ENCODE data around the gene CDK14.

DNA sequence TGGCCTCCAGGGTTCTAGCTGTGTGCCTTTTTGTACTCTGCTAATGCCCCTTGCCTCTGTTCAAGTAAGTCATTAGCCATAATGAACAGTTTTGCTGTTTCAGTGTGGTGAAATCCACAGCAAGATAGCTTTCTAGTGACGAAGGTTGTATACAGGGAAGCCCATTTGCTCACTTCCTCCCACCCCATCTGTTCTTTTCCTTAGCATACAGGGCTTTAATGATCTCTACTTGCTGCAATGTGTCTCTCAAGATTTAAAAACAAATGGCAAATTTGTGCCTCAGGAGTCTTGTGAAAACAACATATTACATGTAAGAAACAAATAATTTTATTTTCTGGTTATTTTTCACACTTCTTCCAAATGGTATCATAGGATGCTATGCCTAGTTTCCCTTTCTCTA, 243.2 kb downstream of the CDK14 start:
- no peak for TF ChIP-seq POLR2A (IDR thresholded peaks at IDR 0.05)
- TF ChIP-seq, protein P1, sequence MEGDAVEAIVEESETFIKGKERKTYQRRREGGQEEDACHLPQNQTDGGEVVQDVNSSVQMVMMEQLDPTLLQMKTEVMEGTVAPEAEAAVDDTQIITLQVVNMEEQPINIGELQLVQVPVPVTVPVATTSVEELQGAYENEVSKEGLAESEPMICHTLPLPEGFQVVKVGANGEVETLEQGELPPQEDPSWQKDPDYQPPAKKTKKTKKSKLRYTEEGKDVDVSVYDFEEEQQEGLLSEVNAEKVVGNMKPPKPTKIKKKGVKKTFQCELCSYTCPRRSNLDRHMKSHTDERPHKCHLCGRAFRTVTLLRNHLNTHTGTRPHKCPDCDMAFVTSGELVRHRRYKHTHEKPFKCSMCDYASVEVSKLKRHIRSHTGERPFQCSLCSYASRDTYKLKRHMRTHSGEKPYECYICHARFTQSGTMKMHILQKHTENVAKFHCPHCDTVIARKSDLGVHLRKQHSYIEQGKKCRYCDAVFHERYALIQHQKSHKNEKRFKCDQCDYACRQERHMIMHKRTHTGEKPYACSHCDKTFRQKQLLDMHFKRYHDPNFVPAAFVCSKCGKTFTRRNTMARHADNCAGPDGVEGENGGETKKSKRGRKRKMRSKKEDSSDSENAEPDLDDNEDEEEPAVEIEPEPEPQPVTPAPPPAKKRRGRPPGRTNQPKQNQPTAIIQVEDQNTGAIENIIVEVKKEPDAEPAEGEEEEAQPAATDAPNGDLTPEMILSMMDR (IDR thresholded peaks at IDR 0.05): no peak
- no peak for TF ChIP-seq POLR2AphosphoS5 (IDR thresholded peaks at IDR 0.05)
- TF ChIP-seq EP300 (IDR thresholded peaks at IDR 0.05): no peak

All from upper lobe of left lung (tissue), 4 donors.